Measurements from ENCODE around the gene SERPINA9. TPM values are rescaled to one million over a fixed set of nuclear protein-coding genes. Genes with fewer than 3 reads are reported as not detected.

The SERPINA9 gene
- total and polyA plus RNA-seq, 2 experiments from 2014 or later: 0.31 TPM; not detected in 1

GRCh38 chr14:94441531-94442205, 34.3 kb downstream of the SERPINA9 start:
- in situ Hi-C loops (cut with MboI): no loop called here
- no peaks in the 10 kb centered on the region for H3K79me2 ChIP-seq (ENCODE audit: insufficient read depth)
- no peaks in the 10 kb centered on the region for H3F3A ChIP-seq (ENCODE audit: insufficient read depth)
- no peak for DNase-seq
- no peaks in the 10 kb centered on the region for H4K20me1 ChIP-seq (ENCODE audit: insufficient read depth)
- H2AFZ ChIP-seq: no peak overlapping the region
- no peak overlapping the region for H3K9ac ChIP-seq
- H3K36me3 ChIP-seq (ENCODE audit: low read depth): no peaks in the 10 kb centered on the region
- H3K9me3 ChIP-seq (ENCODE audit: low read depth): no peaks in the 10 kb centered on the region
- H3K27ac ChIP-seq: no peak overlapping the region
- no peaks in the 10 kb centered on the region for H3K4me1 ChIP-seq (ENCODE audit: insufficient read depth)
- 61 to 65% methylated on average over 12 of the region's 12 CpGs for WGBS, 2 experiments (ENCODE audit: low coverage in 1 of 2, low lambda C conversion rate in 2 of 2, missing lambda C conversion rate in 2 of 2)
- TF ChIP-seq EZH2 (IDR thresholded peaks at IDR 0.05; ENCODE audit: insufficient read depth, poor library complexity, severe bottlenecking): no peak
- H3K27me3 ChIP-seq (replicated peaks; ENCODE audit: insufficient read depth): peaks cover 10% of the 10 kb centered on the region
- no peaks in the 10 kb centered on the region for H3K9me2 ChIP-seq (ENCODE audit: insufficient read depth)
- no peak overlapping the region for H3K4me3 ChIP-seq
- H3K4me2 ChIP-seq (ENCODE audit: unreplicated experiment): no peak overlapping the region

GRCh38 chr14:94441130-94441529, 34.9 kb downstream of the SERPINA9 start:
- no peak overlapping the region for H3K9ac ChIP-seq
- no peaks in the 10 kb centered on the region for H3K36me3 ChIP-seq (ENCODE audit: low read depth)
- DNase-seq: no peak
- 60 to 62% methylated on average over 3 to 4 of the region's 4 CpGs for WGBS, 2 experiments (ENCODE audit: low coverage in 1 of 2, low lambda C conversion rate in 2 of 2, missing lambda C conversion rate in 2 of 2)
- in situ Hi-C loops (cut with MboI): no loop called here
- no peak overlapping the region for H3K4me2 ChIP-seq (ENCODE audit: unreplicated experiment)
- H3K9me3 ChIP-seq (ENCODE audit: low read depth): no peaks in the 10 kb centered on the region
- H3K4me3 ChIP-seq: no peak overlapping the region
- no peak overlapping the region for H3K27ac ChIP-seq
- H3F3A ChIP-seq (ENCODE audit: insufficient read depth): no peaks in the 10 kb centered on the region
- H3K79me2 ChIP-seq (ENCODE audit: insufficient read depth): no peaks in the 10 kb centered on the region
- H4K20me1 ChIP-seq (ENCODE audit: insufficient read depth): no peaks in the 10 kb centered on the region
- TF ChIP-seq EZH2 (IDR thresholded peaks at IDR 0.05; ENCODE audit: insufficient read depth, poor library complexity, severe bottlenecking) (no peak), EZH2phosphoT487 (IDR thresholded peaks at IDR 0.05; ENCODE audit: insufficient read depth, low read depth) (no peak)
- H3K9me2 ChIP-seq (ENCODE audit: insufficient read depth): no peaks in the 10 kb centered on the region
- peaks cover 9% of the 10 kb centered on the region for H3K27me3 ChIP-seq (replicated peaks; ENCODE audit: insufficient read depth)
- no peaks in the 10 kb centered on the region for H3K4me1 ChIP-seq (ENCODE audit: insufficient read depth)
- no peak overlapping the region for H2AFZ ChIP-seq

GRCh38 chr14:94439453-94440057, 36.4 kb downstream of the SERPINA9 start:
- H3K4me1 ChIP-seq (ENCODE audit: insufficient read depth): no peaks in the 10 kb centered on the region
- H3K9me2 ChIP-seq (ENCODE audit: insufficient read depth): no peaks in the 10 kb centered on the region
- no peak for DNase-seq
- WGBS, 2 experiments (ENCODE audit: low coverage in 1 of 2, low lambda C conversion rate in 2 of 2, missing lambda C conversion rate in 2 of 2): 48 to 53% methylated on average over 5 of the region's 5 CpGs
- TF ChIP-seq EZH2 (IDR thresholded peaks at IDR 0.05; ENCODE audit: insufficient read depth, poor library complexity, severe bottlenecking) (no peak), EZH2phosphoT487 (IDR thresholded peaks at IDR 0.05; ENCODE audit: insufficient read depth, low read depth) (no peak)
- no peaks in the 10 kb centered on the region for H3K9me3 ChIP-seq (ENCODE audit: low read depth)
- H3K4me3 ChIP-seq: no peak overlapping the region
- no peaks in the 10 kb centered on the region for H3K79me2 ChIP-seq (ENCODE audit: insufficient read depth)
- H3K36me3 ChIP-seq (ENCODE audit: low read depth): no peaks in the 10 kb centered on the region
- H3K4me2 ChIP-seq (ENCODE audit: unreplicated experiment): no peak overlapping the region
- H2AFZ ChIP-seq: no peak overlapping the region
- no peak overlapping the region for H3K9ac ChIP-seq
- H3K27me3 ChIP-seq (replicated peaks; ENCODE audit: insufficient read depth): peaks cover 9% of the 10 kb centered on the region
- H3K27ac ChIP-seq: no peak overlapping the region
- in situ Hi-C loops (cut with MboI): no loop called here
- no peaks in the 10 kb centered on the region for H3F3A ChIP-seq (ENCODE audit: insufficient read depth)
- no peaks in the 10 kb centered on the region for H4K20me1 ChIP-seq (ENCODE audit: insufficient read depth)

GRCh38 chr14:94428610-94429009, 47.4 kb downstream of the SERPINA9 start:
- no peak overlapping the region for H2AFZ ChIP-seq
- H3K27ac ChIP-seq: no peak overlapping the region
- no peaks in the 10 kb centered on the region for H4K20me1 ChIP-seq (ENCODE audit: insufficient read depth)
- H3K4me3 ChIP-seq: no peak overlapping the region
- H3K9ac ChIP-seq: no peak overlapping the region
- no peaks in the 10 kb centered on the region for H3K9me2 ChIP-seq (ENCODE audit: insufficient read depth)
- 56 to 67% methylated on average over 2 of the region's 2 CpGs for WGBS, 2 experiments (ENCODE audit: low coverage in 1 of 2, low lambda C conversion rate in 2 of 2, missing lambda C conversion rate in 2 of 2)
- no peaks in the 10 kb centered on the region for H3K36me3 ChIP-seq (ENCODE audit: low read depth)
- H3K79me2 ChIP-seq (ENCODE audit: insufficient read depth): no peaks in the 10 kb centered on the region
- TF ChIP-seq EZH2 (IDR thresholded peaks at IDR 0.05; ENCODE audit: insufficient read depth, poor library complexity, severe bottlenecking) (no peak), EZH2phosphoT487 (IDR thresholded peaks at IDR 0.05; ENCODE audit: insufficient read depth, low read depth) (no peak)
- H3F3A ChIP-seq (ENCODE audit: insufficient read depth): no peaks in the 10 kb centered on the region
- no peaks in the 10 kb centered on the region for H3K4me1 ChIP-seq (ENCODE audit: insufficient read depth)
- peaks cover 9% of the 10 kb centered on the region; the same call in 1 of the 2 replicates for H3K27me3 ChIP-seq (replicated peaks; ENCODE audit: insufficient read depth)
- in situ Hi-C loops (cut with MboI): no loop called here
- H3K4me2 ChIP-seq (ENCODE audit: unreplicated experiment): no peak overlapping the region
- no peaks in the 10 kb centered on the region for H3K9me3 ChIP-seq (ENCODE audit: low read depth)
- no peak for DNase-seq

All from GM23248 (cell line).